ENCODE results near the gene CEP104.

The CEP104 gene

DNA sequence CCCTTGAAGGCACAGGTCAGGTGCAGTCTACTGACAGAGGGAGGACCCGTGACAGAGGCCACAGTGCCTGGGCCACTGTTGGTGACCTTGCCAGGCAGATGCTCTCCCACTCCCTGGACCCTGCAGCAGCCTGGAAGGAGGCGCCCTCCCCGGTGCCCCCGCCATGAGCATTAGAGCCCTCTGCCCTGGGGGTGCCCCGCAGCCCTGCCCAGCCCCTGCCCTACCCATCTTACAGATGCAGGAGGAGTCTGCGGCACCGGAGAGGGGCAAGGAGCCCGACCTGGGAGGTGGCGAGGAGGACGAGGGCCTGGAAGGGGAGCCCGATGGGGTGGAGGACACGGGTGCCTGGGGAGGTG is 94.2 kb downstream of the CEP104 start:
- DNase-seq (ENCODE audit: low read depth in 3 of 3) = no peak

DNA sequence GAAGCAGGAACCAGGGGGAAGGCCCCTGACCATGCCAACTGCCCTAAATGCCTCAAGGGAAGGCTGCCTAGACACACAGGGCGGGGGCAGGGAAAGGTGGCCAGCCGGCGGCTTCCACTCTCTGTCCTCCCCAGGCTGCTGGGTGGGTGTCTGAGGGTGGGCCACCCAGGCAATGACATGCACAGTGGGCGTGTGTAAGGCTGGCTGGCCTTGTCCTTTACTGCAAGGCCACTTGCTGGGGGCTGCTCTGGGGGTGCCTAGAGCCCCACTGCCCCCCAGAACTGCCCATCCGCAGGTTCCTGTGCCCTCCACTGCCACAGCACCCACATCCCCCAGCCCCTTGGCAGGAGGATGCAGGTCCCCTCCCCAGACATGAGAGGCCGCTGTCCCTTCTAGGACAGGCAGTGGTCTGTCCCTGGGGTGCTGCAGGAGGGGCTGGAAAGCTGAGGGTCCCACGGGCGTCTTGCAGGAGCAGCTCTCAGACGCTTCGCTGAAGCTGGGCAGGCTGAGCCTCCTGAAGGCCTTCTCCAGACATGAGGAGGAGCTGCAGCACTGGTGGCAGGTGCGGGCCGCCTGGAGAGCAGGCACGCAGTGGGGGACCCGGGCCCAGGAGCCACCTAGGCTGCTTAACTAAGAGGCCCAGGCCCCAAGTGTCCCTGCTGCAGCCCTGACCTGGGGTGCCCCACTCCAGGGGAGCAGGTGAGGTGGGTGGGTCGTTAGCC is 94.7 kb downstream of the CEP104 start:
- no peak for DNase-seq (ENCODE audit: low read depth in 3 of 3)
